Measurements from ENCODE around the gene IGSF8.

The IGSF8 gene

GRCh38 chr1:160097911-160098851 lies at the start of gene IGSF8:
TSS of gene IGSF8 (minus strand) at chr1:160098619. CDS start at chr1:160098472, 147 bp downstream.
- DNase-seq (ENCODE audit: low spot score) = peak; percentile 78

DNA sequence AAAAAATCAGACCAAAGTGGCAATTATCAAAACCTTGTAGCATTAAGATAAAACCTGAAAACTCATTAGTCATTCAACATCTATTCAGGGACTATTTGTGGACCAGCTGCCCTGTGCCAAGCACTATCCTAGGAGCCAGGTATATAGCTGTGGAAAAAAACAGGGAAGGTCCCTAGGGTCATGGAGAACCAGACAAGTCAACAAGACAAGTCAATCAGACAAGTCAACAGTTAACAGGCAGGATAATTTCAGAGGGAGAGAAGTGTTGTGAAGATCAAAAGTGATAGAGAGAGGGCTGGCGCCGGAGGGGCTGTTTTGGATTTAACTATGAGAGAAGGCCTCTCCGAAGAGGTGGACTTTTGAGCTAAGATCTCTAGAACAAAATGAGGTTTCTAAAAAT lies 49.7 kb upstream of the IGSF8 start:
- DNase-seq (ENCODE audit: low spot score) = no peak

- no peak for DNase-seq (ENCODE audit: low spot score)
Measured at GRCh38 chr1:160146107-160146506, 47.7 kb upstream of the IGSF8 start.

- no peak for DNase-seq (ENCODE audit: low spot score)
Measured at GRCh38 chr1:160144921-160145320, 46.5 kb upstream of the IGSF8 start.

- no peak for DNase-seq (ENCODE audit: low spot score)
Measured at GRCh38 chr1:160143695-160144094, 45.3 kb upstream of the IGSF8 start.

- no peak for DNase-seq (ENCODE audit: low spot score)
Measured at GRCh38 chr1:160139840-160140239, 41.4 kb upstream of the IGSF8 start.

GRCh38 chr1:160137216-160137862 lies 38.9 kb upstream of the IGSF8 start:
- DNase-seq (ENCODE audit: low spot score) = no peak

DNA sequence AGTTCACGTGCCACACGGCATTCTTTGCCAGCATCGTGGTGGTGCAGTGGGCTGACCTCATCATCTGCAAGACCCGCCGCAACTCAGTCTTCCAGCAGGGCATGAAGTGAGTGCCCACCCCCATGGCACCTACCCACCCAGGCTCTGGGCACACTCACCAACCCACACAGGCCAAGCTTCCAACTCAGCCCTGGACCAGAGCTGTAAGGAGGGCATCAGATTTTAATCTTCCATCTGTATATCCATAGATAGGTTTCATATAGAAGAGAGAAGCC lies 38.4 kb upstream of the IGSF8 start:
- DNase-seq (ENCODE audit: low spot score) = no peak

GRCh38 chr1:160136121-160136925 lies 37.9 kb upstream of the IGSF8 start:
- DNase-seq (ENCODE audit: low spot score) = no peak

DNA sequence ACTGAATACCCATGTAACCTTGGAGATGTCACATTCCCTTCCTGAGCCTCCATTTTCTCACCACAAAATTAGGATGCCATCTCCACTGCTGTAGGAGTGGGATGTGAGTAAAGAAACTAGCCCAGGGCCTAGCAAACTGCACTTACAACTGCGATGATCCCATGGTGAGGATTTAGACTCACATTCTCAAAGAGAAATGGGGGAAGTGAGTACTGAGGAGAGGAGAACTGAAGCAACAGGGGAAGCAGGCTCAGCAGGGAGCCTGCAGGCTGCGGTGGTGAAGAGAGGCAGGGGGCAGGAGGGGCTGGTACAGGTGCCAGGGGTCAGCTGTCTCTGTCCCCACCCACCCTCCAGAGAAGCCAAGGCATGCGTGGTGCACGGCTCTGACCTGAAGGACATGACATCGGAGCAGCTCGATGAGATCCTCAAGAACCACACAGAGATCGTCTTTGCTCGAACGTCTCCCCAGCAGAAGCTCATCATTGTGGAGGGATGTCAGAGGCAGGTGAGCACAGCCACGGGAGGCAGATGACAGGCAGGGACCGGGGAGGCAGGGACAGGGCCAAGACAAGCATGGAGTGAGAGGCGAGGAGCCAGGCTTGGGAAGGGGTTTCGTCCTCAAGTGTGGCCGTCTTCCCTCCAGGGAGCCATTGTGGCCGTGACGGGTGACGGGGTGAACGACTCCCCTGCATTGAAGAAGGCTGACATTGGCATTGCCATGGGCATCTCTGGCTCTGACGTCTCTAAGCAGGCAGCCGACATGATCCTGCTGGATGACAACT lies 36.6 kb upstream of the IGSF8 start:
- DNase-seq (ENCODE audit: low spot score) = no peak

DNA sequence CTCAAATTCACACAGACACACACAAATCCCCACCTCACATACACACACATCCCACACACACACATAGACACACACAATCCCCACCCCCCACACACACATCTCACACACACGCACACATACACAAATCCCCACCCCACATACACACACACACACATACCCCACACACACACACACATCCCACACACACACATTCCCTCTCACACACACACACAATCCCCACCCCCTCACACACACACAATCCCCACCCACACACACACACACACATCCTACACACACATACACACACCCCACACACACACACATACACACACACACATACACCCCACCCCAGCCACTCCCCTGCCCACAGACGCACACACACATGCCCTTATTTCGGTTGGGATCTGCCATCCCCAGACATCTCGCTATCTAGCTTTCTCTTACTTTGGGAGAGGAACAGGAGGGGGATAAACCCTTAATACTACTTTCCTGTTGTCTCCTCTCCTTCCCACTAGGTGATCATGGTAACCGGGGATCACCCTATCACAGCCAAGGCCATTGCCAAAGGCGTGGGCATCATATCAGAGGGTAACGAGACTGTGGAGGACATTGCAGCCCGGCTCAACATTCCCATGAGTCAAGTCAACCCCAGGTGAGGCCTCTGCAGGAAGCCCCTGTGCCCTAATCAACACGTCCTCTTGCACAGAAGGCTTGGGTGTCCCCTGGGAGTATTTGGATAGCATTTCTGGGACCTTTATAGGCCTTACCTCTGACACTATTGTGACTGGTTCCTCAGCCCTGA lies 35.8 kb upstream of the IGSF8 start:
- DNase-seq (ENCODE audit: low spot score) = no peak

DNA sequence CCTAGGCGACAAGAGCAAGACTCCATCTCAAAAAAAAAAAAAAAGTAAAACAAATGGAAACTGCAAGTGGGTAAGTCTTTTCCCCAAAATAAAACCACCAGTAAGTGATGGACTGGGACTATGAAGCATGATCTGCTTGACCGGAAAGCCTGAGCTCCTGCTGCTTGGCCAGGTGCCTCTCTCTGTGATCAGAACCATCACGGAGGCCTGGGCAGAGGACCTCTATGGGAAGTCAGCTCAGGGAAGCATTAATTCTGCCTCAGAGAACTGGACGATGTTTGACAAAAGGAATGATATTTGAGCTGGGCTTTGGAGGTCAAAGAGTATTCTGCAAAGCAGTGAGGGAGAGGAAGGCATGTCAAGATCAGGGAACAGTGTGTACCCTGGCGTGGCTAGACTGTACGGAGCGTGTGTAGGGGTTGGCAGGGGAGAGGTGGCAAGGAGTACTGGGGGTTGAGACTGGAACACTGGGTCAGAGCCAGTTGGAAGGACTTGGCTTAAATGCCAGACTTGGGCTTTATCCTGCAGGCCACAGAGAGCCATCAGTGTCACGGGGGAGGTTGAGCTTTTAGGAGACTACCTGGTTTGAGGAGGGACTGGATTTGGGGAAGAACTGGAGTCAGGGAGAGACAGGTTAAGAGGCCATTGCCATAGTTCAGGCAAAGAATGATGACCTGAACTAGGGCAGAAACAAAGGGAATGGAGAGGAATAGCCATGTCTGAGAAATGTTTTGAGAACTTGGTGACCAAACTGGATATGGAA lies 33.6 kb upstream of the IGSF8 start:
- no peak for DNase-seq (ENCODE audit: low spot score)

- DNase-seq (ENCODE audit: low spot score) = no peak
Measured at GRCh38 chr1:160130939-160131338, 32.5 kb upstream of the IGSF8 start.

GRCh38 chr1:160130486-160130885 lies 32.1 kb upstream of the IGSF8 start:
- DNase-seq (ENCODE audit: low spot score) = no peak

GRCh38 chr1:160129966-160130365 lies 31.5 kb upstream of the IGSF8 start:
- no peak for DNase-seq (ENCODE audit: low spot score)

GRCh38 chr1:160129558-160129957 lies 31.1 kb upstream of the IGSF8 start:
- no peak for DNase-seq (ENCODE audit: low spot score)

GRCh38 chr1:160129046-160129445 lies 30.6 kb upstream of the IGSF8 start:
- no peak for DNase-seq (ENCODE audit: low spot score)

- no peak for DNase-seq (ENCODE audit: low spot score)
Measured at GRCh38 chr1:160128636-160129035, 30.2 kb upstream of the IGSF8 start.

DNA sequence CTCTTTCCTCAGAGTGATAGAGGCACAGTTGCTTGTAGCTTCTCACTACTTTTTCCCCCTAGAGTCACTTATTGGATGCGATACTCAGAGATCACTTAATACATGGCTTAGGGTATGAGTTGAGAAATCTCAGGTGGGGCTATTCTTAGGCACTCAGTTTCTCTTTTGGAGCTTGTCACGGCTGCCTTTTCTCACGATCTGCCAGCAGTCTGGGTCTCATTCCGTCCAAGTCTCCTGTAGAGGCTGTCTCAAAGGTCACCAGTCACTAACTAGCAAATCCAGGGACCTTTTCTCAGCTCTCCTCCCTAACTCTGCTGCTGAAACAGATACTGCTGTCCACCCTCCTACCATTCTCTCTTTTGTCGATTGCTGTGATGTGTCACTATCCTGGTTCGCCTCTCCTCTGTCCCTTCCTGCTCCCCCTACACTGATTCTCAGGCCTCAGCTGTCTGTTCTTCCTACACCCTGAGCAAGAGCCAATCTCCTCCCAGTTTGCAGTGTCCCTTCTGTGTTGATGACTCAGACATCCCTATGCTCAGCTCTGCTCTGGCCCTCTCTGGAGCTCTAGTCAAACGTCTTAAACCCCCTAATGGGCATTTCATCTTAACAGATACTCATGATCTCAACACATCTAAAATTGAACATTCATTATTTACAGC lies 29.6 kb upstream of the IGSF8 start:
- peak; percentile 8 for DNase-seq (ENCODE audit: low spot score)

DNA sequence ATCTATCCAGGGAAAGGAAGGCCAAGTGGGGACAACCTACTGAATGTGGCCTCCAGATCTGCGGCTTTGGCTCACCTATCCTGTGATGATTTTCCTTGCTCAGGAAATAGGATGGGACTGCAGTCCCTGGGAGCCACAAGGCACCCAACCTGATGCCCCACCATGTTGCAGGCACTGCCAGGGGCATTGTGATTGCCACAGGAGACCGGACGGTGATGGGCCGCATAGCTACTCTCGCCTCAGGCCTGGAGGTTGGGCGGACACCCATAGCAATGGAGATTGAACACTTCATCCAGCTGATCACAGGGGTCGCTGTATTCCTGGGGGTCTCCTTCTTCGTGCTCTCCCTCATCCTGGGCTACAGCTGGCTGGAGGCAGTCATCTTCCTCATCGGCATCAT lies 29.0 kb upstream of the IGSF8 start:
- no peak for DNase-seq (ENCODE audit: low spot score)
